ENCODE measurements around the gene PROK1.
"Not testable (repeated sequence)": the region's sequence is repeated elsewhere in the genome, so short reads cannot be mapped to it uniquely, and the experiment has no call there.

PROK1 gene

GRCh38 chr1:110433213-110433612 is 17.7 kb upstream of the PROK1 start:
- no peak overlapping the region for H3K4me3 ChIP-seq (replicated peaks in 1 of 2; ENCODE audit: low read depth in 2 of 2, low read length in 2 of 2)
- no peak for DNase-seq (ENCODE audit: low read depth in 2 of 2)
- TF ChIP-seq CTCF (IDR thresholded peaks at IDR 0.05; ENCODE audit: low read depth, low read length), result no peak

GRCh38 chr1:110433803-110434202 is 17.1 kb upstream of the PROK1 start:
- no peak overlapping the region for H3K4me3 ChIP-seq (replicated peaks in 1 of 2; ENCODE audit: low read depth in 2 of 2, low read length in 2 of 2)
- peak; percentile 31 to 33 for DNase-seq (ENCODE audit: low read depth in 2 of 2)
- TF ChIP-seq CTCF (IDR thresholded peaks at IDR 0.05; ENCODE audit: low read depth, low read length), result no peak

GRCh38 chr1:110434946-110435345 is 16.0 kb upstream of the PROK1 start:
- TF ChIP-seq CTCF (IDR thresholded peaks at IDR 0.05; ENCODE audit: low read depth, low read length), result no peak
- peak in 1 of 2 donors; percentile 19 for DNase-seq (ENCODE audit: low read depth in 2 of 2)
- no peak overlapping the region for H3K4me3 ChIP-seq (replicated peaks in 1 of 2; ENCODE audit: low read depth in 2 of 2, low read length in 2 of 2)

GRCh38 chr1:110436635-110437034 is 14.3 kb upstream of the PROK1 start:
- H3K4me3 ChIP-seq (replicated peaks in 1 of 2; ENCODE audit: low read depth in 2 of 2, low read length in 2 of 2), result no peak overlapping the region
- DNase-seq (ENCODE audit: low read depth in 2 of 2), result no peak
- TF ChIP-seq CTCF (IDR thresholded peaks at IDR 0.05; ENCODE audit: low read depth, low read length), result no peak

GRCh38 chr1:110437645-110438299 is 13.2 kb upstream of the PROK1 start:
- not testable (repeated sequence) for H3K4me3 ChIP-seq (replicated peaks in 1 of 2; ENCODE audit: low read depth in 2 of 2, low read length in 2 of 2); DNase-seq (ENCODE audit: low read depth in 2 of 2)

GRCh38 chr1:110438893-110439292 is 12.1 kb upstream of the PROK1 start:
- no peak overlapping the region for H3K4me3 ChIP-seq (replicated peaks in 1 of 2; ENCODE audit: low read depth in 2 of 2, low read length in 2 of 2)
- no peak for TF ChIP-seq CTCF (IDR thresholded peaks at IDR 0.05; ENCODE audit: low read depth, low read length)
- no peak for DNase-seq (ENCODE audit: low read depth in 2 of 2)

- not testable (repeated sequence) for DNase-seq (ENCODE audit: low read depth in 2 of 2); H3K4me3 ChIP-seq (replicated peaks in 1 of 2; ENCODE audit: low read depth in 2 of 2, low read length in 2 of 2)
Measured at GRCh38 chr1:110439873-110440272, 11.1 kb upstream of the PROK1 start.

GRCh38 chr1:110440877-110441276 is 10.1 kb upstream of the PROK1 start:
- TF ChIP-seq CTCF (IDR thresholded peaks at IDR 0.05; ENCODE audit: low read depth, low read length), result no peak
- no peak overlapping the region for H3K4me3 ChIP-seq (replicated peaks in 1 of 2; ENCODE audit: low read depth in 2 of 2, low read length in 2 of 2)
- DNase-seq (ENCODE audit: low read depth in 2 of 2), result peak; percentile 62 to 86
